Erythroblast (primary cell): Measurements from ENCODE around the gene CNTNAP5.

Experiments
- DNase-seq, 2 experiments: peaks; one replicate each; lab custom pipeline; 2025; lab: John Stamatoyannopoulos, UW
- GATA1 ChIP-seq: IDR thresholded peaks from 2 replicates; pipeline ENCODE4 v1.6.1; 2011; ENCODE audit warnings: low read depth, mild to moderate bottlenecking, control low read depth, low read length, moderate library complexity
- POLR2A ChIP-seq: IDR thresholded peaks from 2 replicates; pipeline ENCODE4 v1.6.1; 2011; ENCODE audit warnings: mild to moderate bottlenecking, low read length

Gene CNTNAP5

GRCh38 chr2:124683536-124684428 is 658.7 kb downstream of the CNTNAP5 start:
- no peak for DNase-seq

DNA sequence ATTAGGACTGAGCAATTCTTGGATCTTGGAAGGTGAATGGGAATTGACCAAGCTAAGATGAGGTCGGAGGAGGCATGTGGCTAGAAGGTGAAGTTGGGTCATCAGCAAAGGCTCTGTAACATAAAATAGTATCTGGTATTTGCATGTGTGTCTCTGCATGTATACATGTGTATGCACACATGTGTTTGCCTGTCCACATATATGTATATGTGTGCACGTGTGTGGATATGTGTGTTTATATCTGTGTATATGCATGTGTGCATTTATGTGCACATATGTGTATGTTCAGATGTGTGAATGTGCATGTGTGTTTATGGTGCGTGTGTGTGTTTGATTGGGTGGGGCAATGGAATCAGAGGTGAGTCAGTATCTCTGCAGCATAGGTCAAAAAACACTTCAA is 664.3 kb downstream of the CNTNAP5 start:
- DNase-seq: no peak
- TF ChIP-seq POLR2A: no peak
- TF ChIP-seq GATA1: no peak

More at GRCh38 chr2:124683536-124684428, 658.7 kb downstream of the CNTNAP5 start:
- TF ChIP-seq GATA1 (no peak), POLR2A (no peak)

- DNase-seq: no peak
- no peak for TF ChIP-seq GATA1
- no peak for TF ChIP-seq POLR2A
These were observed 667.1 kb downstream of the CNTNAP5 start for GRCh38 chr2:124692216-124692615.

GRCh38 chr2:124692707-124693106 is 667.6 kb downstream of the CNTNAP5 start:
- DNase-seq: no peak
- TF ChIP-seq POLR2A (no peak), GATA1 (no peak)

DNA sequence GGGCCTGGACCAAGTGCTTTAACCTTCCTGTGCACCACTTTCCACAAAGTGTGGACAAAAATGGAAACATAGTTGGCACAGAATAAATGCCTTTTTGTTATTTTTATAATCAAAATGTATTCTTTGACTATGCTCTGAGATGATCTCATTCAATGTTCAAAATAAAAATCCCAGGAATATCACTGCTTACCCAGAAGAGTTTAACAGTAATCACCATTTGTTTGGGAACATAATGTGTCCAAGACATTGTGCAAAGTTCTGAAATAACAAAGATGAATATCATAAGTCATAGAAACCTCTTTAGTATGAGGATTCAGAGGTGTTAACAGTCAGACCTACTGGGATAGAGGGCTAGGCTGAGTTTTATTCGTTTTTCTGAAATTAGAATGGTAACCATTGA is 668.1 kb downstream of the CNTNAP5 start:
- TF ChIP-seq POLR2A (no peak), GATA1 (no peak)
- DNase-seq: no peak

DNA sequence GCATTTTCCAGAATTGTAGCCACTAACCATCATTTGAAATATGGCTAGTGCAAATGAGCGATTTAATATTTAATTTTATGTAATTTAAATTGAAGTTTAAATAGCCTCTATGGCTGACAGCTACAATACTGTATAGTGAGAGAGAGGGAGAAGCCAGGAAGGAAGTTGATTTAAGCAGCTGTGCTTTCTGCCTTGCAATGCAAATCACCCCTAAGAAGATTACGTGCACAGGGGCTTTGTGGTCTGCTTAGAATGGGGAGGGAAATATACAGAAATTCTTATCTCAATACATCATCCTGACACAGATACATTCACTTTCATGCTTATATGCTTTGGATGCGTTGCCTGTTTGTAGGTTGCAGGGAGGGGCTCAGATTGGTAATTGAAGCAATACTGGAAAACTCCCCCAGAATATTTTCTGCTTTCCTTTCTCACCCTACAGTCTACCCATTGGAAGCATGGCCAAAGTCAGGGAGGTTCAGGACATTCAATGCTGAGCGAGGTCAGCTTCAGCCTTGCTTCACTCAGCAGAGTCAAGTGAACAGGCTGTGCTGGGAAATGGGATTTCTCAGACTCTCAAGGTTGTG is 674.0 kb downstream of the CNTNAP5 start:
- DNase-seq: no peak
- TF ChIP-seq GATA1: no peak
- no peak for TF ChIP-seq POLR2A

DNA sequence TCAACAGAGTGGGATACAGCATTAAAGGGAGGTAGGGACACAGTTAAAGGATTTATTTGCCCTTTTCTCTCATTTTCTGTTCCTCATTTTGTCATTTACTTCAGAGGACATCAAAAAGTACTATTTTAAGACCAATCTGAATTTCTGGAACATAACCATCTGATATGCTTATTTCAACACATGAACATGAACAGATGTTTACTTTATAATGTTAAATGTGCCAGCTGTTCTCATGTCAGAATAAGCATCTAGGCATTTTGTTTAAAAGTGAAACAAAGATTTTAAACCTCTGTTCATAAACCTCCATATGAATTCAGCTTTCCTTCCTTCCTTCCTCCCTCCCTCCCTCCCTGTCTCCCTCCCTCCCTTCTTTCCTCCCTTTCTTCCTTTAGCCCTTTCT is 677.7 kb downstream of the CNTNAP5 start:
- DNase-seq: no peak
- TF ChIP-seq POLR2A: no peak
- no peak for TF ChIP-seq GATA1

- DNase-seq: no peak
- no peak for TF ChIP-seq POLR2A
- TF ChIP-seq GATA1: no peak
These were observed 679.2 kb downstream of the CNTNAP5 start for GRCh38 chr2:124704071-124704925.

DNA sequence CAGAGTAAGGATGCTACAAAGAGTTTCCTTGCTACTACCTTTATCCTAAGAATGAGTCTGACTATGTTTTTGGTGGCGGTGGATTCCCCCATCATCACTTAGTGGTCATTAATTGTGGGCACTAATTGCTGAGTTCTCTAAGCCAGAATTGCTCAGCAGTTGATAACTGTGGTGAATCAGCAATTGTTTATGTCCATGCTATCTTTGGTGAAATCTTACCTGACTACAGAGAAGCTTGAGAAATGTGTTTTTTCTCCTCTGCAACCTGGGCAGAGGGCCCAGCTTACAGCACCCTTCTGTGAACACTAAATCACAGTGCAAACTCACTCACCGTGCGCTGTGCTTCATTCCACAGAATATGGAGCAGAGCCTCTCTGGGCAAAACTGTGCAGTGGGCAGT is 683.6 kb downstream of the CNTNAP5 start:
- TF ChIP-seq GATA1 (no peak), POLR2A (no peak)
- DNase-seq: no peak

DNA sequence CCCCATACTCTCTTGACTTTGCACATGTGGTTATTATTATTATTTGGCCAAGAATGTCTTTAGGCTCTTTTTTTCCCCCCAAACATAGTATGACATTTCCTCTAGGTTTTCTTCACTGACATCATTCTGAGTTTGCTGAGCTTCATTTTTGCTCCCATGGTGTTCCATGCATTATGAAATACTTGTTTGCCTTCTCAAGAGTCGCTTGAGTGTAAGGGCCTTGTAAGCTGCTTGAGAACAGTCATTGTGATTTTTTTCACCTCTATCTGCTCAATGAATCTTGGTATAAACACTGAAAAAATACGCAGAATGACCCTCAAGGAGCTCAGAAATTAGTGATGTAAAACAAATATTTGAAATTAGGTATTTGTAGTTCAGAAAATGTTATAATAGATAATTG is 688.9 kb downstream of the CNTNAP5 start:
- TF ChIP-seq GATA1: no peak
- TF ChIP-seq POLR2A: no peak
- no peak for DNase-seq

- no peak for TF ChIP-seq POLR2A
- no peak for TF ChIP-seq GATA1
- no peak for DNase-seq
These were observed 700.1 kb downstream of the CNTNAP5 start for GRCh38 chr2:124725187-124725586.

GRCh38 chr2:124740636-124741035 is 715.5 kb downstream of the CNTNAP5 start:
- no peak for TF ChIP-seq POLR2A
- TF ChIP-seq GATA1: no peak
- DNase-seq: no peak

DNA sequence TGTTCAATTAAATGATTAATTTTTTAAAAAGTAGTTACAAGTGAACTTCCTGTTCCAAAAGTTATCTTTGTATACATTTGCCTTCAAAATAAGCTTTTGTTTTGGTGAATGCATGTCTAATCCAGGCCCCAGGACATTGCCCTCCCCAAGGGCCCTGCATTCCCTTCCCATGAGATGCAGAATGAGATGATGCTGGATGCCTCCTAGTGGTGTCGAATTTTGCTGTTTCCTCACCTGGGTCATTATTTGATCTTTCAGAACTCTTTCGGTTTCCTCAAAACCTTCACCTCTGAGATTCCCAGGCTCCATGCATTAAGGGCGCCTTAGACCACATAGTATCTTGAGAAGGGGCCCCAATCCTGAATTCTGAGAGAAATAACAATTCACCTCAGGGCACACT is 728.8 kb downstream of the CNTNAP5 start:
- no peak for DNase-seq
- TF ChIP-seq POLR2A (no peak), GATA1 (no peak)

DNA sequence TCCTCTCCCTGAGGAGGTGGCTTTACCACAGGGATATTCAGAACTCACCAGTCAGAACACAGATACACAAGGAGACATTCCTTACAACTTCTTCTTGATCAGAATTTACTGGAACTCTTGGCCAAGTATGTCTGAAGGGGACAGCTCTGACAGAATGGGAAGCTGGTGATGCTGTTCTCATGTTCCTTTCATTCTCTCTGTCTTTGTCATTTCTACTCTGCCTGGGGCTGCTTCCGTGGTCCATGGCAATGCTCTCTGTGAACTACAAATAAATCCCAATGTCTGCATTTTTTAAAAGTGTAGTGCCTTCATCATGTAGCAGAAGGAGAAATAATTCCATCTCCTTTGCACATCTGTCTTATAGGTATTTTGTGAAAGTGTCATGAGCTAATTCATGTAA is 730.3 kb downstream of the CNTNAP5 start:
- TF ChIP-seq POLR2A (no peak), GATA1 (no peak)
- no peak for DNase-seq

GRCh38 chr2:124756048-124756447 is 731.0 kb downstream of the CNTNAP5 start:
- no peak for DNase-seq
- no peak for TF ChIP-seq GATA1
- no peak for TF ChIP-seq POLR2A
